Measurements from ENCODE around the gene NFKBIE. TPM values are rescaled to one million over a fixed set of nuclear protein-coding genes. Genes with fewer than 3 reads are reported as not detected.
A peak's percentile ranks its signal among the peaks of the same experiment; 100 is the strongest.

The NFKBIE gene
- total RNA-seq, 1 donor from 2014 or later, result 4.7 TPM

- intact Hi-C loops (cut with DNase I), result no loop called here
- no peak for DNase-seq (ENCODE audit: low spot score)
Observed at GRCh38 chr6:44250067-44250717, 15.2 kb downstream of the NFKBIE start.

GRCh38 chr6:44249082-44249748, 16.1 kb downstream of the NFKBIE start:
- no peak for DNase-seq (ENCODE audit: low spot score)
- intact Hi-C loops (cut with DNase I), result no loop called here

- intact Hi-C loops (cut with DNase I), result no loop called here
- no peak for DNase-seq (ENCODE audit: low spot score)
Observed at GRCh38 chr6:44248579-44248978, 16.8 kb downstream of the NFKBIE start.

DNA sequence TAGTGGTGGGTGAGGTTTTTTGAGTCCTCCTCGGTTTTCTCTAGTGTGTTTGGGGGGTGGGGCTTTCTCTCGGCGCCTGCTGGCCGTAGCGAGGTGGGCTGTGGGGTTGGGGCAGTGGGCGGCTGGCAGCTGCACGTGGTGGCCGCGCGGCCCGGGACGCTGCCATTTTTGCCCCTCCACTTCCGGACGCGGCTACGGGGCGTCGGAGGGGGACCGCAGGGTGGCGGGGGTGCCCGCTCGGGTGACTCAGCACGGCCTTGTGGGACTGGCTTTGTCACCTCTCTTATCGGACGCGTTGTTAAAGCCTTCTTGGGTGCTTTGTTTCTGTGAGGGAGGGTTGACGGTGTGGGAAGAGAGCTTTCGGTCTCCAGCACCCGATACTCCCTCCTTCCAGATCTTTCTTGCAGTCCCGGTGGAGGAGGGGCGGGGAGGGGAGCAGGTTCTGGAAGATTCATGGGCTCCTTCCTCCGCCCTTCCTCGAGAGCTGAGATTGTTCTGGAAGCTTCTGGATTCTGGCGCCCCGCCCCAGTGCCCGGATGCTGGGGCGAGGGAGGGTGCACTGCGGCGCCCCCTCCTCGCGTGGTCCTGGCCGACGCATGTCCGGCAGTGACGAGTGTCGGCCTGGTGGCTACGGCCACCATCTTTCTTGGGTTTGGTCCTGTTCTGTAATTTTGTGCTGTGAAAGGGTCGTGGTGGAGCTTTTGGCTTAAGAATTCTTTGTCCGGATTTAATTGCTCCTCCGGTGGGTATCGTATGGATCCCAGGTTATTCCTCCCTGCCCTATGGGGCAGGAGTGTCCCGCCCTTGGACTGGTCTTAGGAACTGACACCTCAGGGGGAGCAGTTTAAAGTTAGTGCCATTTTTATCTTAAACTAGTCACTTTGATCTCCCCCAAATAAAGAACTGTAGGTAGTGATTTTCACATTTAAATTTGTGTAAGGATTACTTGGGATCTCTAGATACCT, 17.7 kb downstream of the NFKBIE start:
- DNase-seq (ENCODE audit: low spot score), result peak; percentile 89
- intact Hi-C loops (cut with DNase I), result loop anchor here (1.0 kb wide), 1 partner anchor 26 kb away; no protein-coding TSS in a partner anchor

GRCh38 chr6:44246663-44247337, 18.6 kb downstream of the NFKBIE start, which contains the start of gene HSP90AB1:
TSS of gene HSP90AB1 (plus strand) at chr6:44247101. CDS start at chr6:44248630, 1,529 bp downstream.
- peak; percentile 97 for DNase-seq (ENCODE audit: low spot score)
- intact Hi-C loops (cut with DNase I), result loop anchor here (1.0 kb wide), 1 partner anchor 25 kb away; no protein-coding TSS in a partner anchor

- intact Hi-C loops (cut with DNase I), result no loop called here
- peak; percentile 94 for DNase-seq (ENCODE audit: low spot score)
Observed at GRCh38 chr6:44245912-44246662, 19.3 kb downstream of the NFKBIE start.

DNA sequence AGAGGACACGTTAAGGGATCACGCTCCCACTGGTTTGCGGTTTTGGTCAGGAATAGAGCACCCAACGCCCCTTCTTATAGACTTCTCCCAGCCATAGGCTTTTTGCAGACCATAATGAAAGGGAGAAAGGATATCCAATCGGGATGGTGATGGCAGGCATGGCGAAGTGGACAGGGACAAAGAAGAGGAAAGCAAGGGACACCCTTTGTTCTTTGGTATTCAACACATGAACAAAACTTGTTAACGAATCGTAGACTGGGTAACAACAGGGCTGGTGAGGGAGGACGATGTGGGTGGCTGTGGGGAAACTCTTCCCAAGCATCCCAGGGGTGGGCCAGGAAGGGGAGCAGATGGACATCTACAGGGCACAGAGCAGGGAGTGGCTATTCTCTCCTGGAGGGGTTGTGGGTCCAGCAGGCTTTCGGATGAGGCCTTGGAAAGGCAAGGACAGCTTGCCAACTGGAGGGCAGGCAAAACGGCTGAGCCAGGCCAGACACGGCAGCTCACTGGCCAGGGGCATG, 19.9 kb downstream of the NFKBIE start:
- no peak for DNase-seq (ENCODE audit: low spot score)
- intact Hi-C loops (cut with DNase I), result no loop called here

DNA sequence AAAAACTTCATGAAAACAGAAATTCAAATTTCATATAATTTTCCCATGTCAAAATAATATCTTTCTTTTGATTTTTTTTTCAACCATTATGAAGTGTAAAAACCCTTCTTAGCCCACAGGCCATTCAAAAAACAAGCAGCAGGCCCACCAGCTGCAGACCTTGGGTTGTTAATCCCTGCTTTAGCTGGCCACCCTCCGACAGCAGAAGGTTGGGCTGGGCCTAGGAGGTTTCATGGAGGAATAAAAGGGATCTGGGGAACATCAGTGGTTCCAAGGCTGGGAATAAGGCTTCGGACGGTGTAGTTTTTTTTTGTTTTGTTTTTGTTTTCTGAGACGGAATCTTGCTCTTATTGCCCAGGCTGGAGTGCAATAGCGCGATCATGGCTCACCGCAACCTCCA, 22.0 kb downstream of the NFKBIE start:
- DNase-seq (ENCODE audit: low spot score), result no peak
- intact Hi-C loops (cut with DNase I), result no loop called here

DNA sequence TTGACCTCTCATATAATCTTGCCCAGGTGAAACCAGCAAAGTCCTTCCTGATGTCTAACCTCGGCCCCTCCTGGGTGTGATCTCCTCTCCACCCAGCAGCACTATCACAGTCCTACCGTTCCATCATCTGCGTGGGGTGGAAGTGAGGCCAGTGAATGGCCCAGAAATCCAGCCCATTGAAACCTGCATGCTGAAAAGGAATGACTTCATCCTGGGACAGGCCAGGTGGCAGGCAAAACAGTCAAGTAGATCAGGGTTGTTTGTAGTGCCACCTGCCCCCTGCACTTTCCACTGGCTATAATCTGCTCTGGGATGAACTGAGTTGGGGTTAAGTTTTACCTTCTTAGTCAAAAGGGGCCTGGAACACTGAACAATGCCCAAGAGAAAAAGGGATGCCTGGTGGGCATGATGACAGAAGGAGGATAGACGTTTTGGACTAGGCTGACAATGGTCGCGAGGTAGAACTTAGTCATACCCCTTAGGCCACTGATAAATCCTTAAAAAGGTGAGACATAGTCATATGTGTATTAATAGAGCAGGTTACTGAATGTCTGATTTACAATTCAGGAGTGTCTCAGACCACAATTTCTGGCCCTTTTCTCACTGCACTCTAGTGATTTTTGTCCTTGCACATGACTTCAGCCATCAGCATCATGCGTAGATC, 26.5 kb downstream of the NFKBIE start:
- no peak for DNase-seq (ENCODE audit: low spot score)
- intact Hi-C loops (cut with DNase I), result loop anchor here (5.0 kb wide), 1 partner anchor 137 kb away; no protein-coding TSS in a partner anchor

GRCh38 chr6:44237813-44238433, 27.4 kb downstream of the NFKBIE start:
- DNase-seq (ENCODE audit: low spot score), result peak; percentile 93
- intact Hi-C loops (cut with DNase I), result loop anchor here (5.0 kb wide), 1 partner anchor 136 kb away; no protein-coding TSS in a partner anchor

- intact Hi-C loops (cut with DNase I), result loop anchor here (5.0 kb wide), 1 partner anchor 135 kb away; no protein-coding TSS in a partner anchor
- peak; percentile 93 for DNase-seq (ENCODE audit: low spot score)
Observed at GRCh38 chr6:44237021-44237812, 28.1 kb downstream of the NFKBIE start.

DNA sequence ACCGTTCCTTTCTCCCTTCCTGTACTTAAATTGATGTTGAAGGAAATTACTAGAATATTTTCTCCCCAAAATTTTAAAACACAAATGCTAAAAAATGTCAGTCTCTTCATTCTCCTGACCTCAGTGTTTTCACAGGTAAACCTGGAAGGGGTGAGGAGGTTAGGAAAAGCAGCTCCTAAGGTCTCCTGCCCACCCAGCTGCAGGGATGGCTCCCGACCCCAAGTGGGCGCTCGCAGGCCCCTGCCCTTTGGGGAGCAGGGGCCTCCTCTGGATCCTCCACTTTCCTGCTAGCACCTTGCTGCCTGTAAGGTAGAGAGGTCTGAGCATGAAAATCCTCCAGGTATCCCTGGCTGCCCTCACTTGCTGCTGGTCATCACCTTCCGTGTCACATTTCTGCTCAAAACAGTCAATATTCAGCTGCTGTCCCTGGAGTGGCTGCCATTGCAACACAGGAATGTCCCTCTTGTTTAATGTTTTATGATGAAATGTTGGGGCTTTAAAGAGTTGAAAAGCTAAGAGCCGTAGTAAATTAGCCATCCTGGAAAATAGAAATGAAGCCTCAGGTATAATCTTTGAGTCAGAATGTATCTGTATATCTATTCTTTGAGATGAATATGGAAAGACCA, 29.3 kb downstream of the NFKBIE start:
- DNase-seq (ENCODE audit: low spot score), result no peak
- intact Hi-C loops (cut with DNase I), result loop anchor here (2.0 to 5.0 kb wide), 2 partner anchors 63 to 134 kb away; no protein-coding TSS in a partner anchor

- intact Hi-C loops (cut with DNase I), result loop anchor here (2.0 to 5.0 kb wide), 2 partner anchors 62 to 133 kb away; no protein-coding TSS in a partner anchor
- peak; percentile 56 for DNase-seq (ENCODE audit: low spot score)
Observed at GRCh38 chr6:44235269-44235668, 30.1 kb downstream of the NFKBIE start.

DNA sequence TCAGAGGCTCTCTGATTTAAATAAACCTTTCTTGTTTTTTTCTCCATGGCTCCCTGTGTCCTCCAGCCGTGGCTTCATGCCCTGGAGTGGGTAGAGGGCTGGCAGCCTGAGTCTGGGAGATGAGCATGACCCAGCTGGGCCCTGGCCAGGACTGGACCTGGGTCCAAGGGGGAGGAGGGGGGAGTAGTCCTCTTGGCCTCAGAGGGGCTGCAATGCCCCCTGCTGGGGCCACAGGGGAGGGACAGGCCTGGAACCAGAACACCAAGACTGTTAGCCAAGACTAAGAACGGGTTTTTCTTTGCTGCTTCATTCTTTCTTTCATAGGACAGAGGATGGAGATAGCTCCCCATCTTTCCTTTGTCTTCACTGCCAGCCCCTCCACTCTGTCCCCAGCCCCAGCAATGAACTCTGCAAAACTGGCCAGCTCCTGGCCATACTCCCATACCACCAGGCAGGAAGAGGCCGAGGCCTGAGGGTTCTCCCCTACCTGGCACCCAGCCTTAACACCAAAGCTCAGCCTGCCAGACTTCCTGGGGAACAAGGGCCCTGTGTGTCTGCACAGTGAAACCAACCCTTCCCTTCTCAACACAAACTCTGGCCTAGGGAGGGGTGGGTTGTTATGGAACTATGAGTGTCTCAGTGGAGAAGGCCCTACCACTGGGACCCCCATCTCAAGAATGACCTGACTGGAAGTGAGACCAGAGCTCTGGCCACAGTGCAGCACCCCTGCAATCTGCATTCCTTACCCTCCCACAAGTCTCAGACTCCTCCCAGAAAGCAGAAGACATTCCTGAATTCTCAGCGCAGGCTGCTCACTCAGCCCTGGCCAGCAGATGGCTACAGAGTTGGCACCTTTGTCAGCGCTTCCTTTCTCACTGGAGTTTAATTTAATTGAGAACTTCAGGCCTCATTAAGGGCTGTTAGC, 31.0 kb downstream of the NFKBIE start:
- intact Hi-C loops (cut with DNase I), result loop anchor here (1.0 to 5.0 kb wide), 3 partner anchors 13 to 132 kb away; no protein-coding TSS in a partner anchor
- peak; percentile 91 for DNase-seq (ENCODE audit: low spot score)

Data from cardiac septum (tissue), 1 donor.